ENCODE results near the gene ACOX3.

Gene ACOX3

DNA sequence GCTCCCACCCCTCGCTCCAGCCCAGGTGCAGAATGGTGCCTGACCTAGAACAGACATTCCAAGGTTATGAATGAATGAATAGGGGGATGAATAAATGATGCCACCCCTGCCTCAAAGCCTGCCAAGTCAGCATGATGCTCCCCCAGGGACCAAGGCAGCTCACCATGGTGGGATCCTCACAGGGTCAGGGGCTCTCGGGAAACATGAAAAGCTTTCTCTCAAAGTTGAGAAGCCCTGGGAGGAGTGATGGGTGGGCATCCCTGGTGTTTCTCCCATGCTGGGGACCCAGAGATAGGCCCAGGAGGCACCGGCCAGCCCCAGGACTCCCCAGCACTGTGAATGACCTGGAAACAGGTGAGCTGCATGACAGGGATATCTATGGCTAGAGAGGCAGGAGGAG is 112.1 kb downstream of the ACOX3 start:
- ATAC-seq (no peak), DNase-seq (no peak)
- no peak overlapping the region for H3K27ac Mint-ChIP-seq
- H3K4me3 Mint-ChIP-seq = no peak overlapping the region
- no peaks in the 10 kb centered on the region for H3K27me3 Mint-ChIP-seq
- H3K36me3 Mint-ChIP-seq (ENCODE audit: low read depth) = no peaks in the 10 kb centered on the region
- no peaks in the 10 kb centered on the region for H3K4me1 Mint-ChIP-seq
- H3K9me3 Mint-ChIP-seq = no peaks in the 10 kb centered on the region

DNA sequence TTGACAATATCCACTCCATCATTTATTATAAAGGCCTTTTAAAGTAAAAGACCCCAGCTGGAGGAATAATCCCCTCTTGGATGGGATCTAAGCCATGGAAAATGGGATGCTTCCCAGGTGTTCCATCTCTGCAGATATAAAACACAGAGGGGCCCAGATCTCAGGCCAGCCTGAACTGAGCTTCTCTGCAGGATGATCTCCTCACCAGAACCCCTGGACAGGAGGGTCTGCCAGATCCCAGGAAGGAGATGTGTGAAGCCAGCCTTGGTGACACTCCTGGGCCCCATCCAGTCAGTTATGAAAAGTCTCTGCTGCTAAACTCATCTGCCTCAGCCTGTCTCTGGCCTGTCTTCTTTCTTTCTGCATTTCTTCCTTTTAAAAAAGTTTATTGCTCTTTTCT is 114.3 kb downstream of the ACOX3 start:
- Mint-ChIP-seq H3K4me1 (no peaks in the 10 kb centered on the region), H3K36me3 (ENCODE audit: low read depth) (no peaks in the 10 kb centered on the region), H3K9me3 (no peaks in the 10 kb centered on the region), H3K4me3 (no peak overlapping the region), H3K27me3 (no peaks in the 10 kb centered on the region), H3K27ac (no peak overlapping the region)
- DNase-seq (no peak), ATAC-seq (no peak)

DNA sequence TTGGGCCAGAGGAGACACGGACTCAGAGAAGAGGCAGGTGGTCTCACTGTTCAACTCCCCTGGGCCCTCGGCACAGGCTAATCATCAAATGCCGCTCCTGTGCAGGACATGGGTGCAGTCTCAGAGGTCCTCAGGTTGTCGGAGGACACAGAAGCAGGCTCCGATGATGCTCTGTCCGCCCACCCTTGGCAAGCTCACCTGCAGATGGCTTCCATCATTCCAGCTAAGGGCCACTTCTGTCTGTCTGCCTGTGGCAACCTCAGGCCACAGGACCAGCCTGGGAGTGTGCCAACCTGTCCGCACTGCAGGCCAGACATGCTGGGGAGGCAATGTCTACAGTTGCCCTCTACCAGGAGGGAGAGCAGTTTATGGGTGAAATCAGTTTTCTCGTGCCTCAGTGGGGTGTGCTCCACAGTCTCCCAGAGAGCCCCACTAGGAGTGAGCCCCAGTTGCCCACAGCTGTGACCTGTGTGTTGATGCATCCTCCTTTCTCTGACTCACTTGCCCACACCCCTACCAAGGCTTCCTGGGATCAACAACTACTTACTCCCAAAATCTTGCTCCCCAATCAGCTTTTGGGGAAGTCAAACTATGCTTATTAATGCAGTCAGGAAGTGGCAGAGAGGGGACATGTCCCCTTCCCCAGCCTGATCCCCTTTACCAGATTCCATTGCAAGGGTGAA is 115.1 kb downstream of the ACOX3 start:
- no peak overlapping the region for H3K4me3 Mint-ChIP-seq
- no peaks in the 10 kb centered on the region for H3K9me3 Mint-ChIP-seq
- H3K27me3 Mint-ChIP-seq = no peaks in the 10 kb centered on the region
- H3K27ac Mint-ChIP-seq = no peak overlapping the region
- H3K36me3 Mint-ChIP-seq (ENCODE audit: low read depth) = no peaks in the 10 kb centered on the region
- ATAC-seq (no peak), DNase-seq (no peak)
- no peaks in the 10 kb centered on the region for H3K4me1 Mint-ChIP-seq

DNA sequence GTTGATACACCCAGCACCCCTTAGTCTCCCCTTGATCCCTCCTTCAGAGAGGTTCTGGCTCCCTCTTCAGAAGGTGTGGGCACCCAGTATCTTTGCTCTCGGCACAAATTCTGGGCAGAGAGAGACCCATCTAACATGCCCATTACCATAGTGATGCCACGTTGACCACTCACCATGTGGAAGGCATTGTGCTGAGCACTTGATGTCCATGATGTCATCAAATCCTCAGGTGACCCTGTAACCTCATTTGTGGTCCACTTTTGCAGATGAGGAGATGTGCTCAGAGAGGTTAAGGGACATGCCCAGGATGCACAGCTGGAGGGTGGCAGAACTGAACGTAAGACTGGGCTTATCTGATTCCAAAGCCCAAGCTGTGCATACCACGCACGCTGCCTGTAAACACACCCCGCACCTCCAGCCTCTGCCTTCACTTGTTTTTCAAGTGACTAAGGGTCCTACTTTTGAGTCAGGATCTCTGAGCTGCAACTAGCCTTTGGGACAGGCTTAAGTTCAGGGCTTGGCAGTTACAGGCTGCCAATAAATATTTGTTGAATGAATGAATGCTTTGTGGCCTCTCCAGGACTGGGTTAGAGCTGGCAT is 115.8 kb downstream of the ACOX3 start:
- no peak overlapping the region for H3K4me3 Mint-ChIP-seq
- DNase-seq (no peak), ATAC-seq (no peak)
- no peaks in the 10 kb centered on the region for H3K9me3 Mint-ChIP-seq
- no peaks in the 10 kb centered on the region for H3K4me1 Mint-ChIP-seq
- H3K27ac Mint-ChIP-seq = no peak overlapping the region
- no peaks in the 10 kb centered on the region for H3K36me3 Mint-ChIP-seq (ENCODE audit: low read depth)
- H3K27me3 Mint-ChIP-seq = no peaks in the 10 kb centered on the region

DNA sequence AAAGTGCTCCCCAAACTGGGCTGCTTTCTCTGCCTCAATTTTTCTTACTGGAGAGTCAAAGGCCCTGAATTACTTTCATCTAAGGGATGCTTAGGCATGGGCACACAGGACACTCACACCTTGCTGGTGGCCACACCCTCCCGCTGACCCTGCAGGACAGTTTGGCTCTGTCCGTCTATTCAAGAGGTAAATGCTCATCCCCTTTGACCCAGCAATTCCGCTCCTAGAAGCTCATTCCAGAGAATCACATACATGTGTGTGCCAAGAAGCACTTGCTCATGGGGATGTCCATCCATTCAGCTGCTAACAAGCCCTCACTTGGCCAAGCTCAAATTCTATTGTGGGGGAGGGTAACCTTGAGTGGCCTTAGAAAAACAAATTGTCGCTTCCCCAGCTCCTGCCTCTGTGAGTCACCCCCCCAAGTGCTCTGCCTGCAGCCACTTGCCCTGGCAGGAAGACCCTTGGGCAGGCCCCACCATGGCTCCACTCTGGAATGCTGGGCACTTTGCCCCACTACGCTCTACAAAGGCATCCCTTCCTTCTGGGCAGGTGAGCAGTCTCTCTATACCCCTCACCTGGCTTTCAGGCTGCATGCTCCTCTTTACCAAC is 116.5 kb downstream of the ACOX3 start:
- Mint-ChIP-seq H3K9me3 (no peaks in the 10 kb centered on the region), H3K36me3 (ENCODE audit: low read depth) (no peaks in the 10 kb centered on the region), H3K4me3 (no peak overlapping the region), H3K4me1 (no peaks in the 10 kb centered on the region), H3K27ac (no peak overlapping the region), H3K27me3 (no peaks in the 10 kb centered on the region)
- no peak for ATAC-seq
- no peak for DNase-seq

DNA sequence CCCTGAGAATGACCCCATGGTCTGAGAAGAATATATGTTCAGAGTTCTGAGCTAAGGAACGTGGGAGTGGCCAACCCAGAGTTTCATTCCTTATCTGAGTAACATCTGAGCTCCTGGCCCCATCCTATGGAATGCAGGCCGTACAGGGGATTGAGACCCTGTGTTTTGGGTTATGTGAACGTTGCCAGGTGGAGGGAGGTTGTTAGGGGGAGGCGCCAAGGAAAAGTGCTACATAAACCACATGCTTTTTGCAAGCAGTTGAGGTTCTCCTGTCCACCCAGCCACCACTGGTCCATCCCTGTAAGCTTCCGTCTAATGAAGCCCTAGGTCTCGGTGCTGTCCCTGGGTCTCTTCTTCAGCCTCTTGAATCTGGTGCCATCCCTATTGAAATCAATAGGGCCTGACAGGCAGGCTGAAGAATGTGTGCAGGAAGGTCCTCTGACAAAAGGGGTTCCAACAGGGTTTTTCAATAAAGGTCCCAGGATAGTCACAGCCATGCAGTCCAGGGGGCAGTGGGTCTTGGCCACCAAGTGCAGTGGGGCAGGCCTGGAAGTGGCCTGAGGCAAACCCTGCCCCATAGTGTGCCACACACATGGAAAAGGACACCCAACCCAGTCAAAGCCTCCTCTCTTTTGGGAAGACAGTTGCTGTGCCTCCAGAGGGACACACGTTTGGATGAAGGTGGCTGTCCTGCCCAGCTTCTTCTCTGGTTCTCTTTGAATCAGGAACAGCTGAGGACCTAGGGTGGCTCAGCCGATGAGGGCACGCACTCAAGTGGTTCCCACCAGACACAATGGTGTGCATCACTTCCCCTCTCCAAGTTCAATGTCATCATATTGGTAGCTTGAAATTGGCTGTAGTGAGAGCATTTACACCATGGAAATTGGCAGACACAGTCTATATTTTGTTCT is 117.5 kb downstream of the ACOX3 start:
- no peaks in the 10 kb centered on the region for H3K27me3 Mint-ChIP-seq
- ATAC-seq (no peak), DNase-seq (no peak)
- H3K27ac Mint-ChIP-seq = no peak overlapping the region
- H3K4me1 Mint-ChIP-seq = no peaks in the 10 kb centered on the region
- H3K36me3 Mint-ChIP-seq (ENCODE audit: low read depth) = no peaks in the 10 kb centered on the region
- no peaks in the 10 kb centered on the region for H3K9me3 Mint-ChIP-seq
- no peak overlapping the region for H3K4me3 Mint-ChIP-seq

DNA sequence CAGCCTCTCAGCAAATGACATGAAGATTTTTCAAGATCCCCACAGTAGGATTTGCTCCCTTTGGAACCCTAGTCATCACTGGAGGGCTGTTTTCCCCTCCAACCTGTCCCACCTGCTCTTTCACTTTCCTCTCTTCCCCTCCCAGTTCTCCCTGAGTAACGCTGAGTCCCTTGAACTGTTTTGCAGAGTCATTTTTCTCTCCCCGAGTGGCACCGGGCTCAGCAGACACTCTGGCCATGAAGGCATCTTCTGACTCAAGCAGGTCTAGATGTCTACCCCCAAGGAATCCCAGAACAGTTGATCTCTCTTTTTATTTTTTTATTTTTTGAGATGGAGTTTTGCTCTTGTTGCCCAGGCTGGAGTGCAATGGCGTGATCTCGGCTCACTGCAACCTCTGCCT is 118.8 kb downstream of the ACOX3 start:
- no peaks in the 10 kb centered on the region for H3K36me3 Mint-ChIP-seq (ENCODE audit: low read depth)
- DNase-seq (no peak), ATAC-seq (no peak)
- no peak overlapping the region for H3K27ac Mint-ChIP-seq
- H3K9me3 Mint-ChIP-seq = no peaks in the 10 kb centered on the region
- H3K4me1 Mint-ChIP-seq = no peaks in the 10 kb centered on the region
- no peaks in the 10 kb centered on the region for H3K27me3 Mint-ChIP-seq
- no peak overlapping the region for H3K4me3 Mint-ChIP-seq

DNA sequence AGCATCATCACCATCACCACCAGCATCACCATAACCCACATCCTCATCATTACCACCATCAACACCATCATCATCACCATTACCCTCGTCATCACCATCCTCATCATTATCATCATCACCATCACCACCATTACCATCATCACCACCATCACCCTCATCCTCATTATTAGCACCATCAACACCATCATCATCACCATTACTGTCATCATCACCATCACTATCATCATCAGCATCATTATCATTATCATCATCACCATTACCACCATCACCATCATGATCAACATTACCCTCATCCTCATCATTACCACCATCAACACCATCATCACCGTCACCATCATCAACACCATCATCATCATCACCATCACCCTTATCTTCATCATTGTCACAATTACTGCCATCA is 119.3 kb downstream of the ACOX3 start:
- Mint-ChIP-seq H3K4me3 (no peak overlapping the region), H3K27me3 (no peaks in the 10 kb centered on the region), H3K36me3 (ENCODE audit: low read depth) (no peaks in the 10 kb centered on the region), H3K27ac (no peak overlapping the region), H3K9me3 (no peaks in the 10 kb centered on the region), H3K4me1 (no peaks in the 10 kb centered on the region)
- ATAC-seq (no peak), DNase-seq (no peak)

DNA sequence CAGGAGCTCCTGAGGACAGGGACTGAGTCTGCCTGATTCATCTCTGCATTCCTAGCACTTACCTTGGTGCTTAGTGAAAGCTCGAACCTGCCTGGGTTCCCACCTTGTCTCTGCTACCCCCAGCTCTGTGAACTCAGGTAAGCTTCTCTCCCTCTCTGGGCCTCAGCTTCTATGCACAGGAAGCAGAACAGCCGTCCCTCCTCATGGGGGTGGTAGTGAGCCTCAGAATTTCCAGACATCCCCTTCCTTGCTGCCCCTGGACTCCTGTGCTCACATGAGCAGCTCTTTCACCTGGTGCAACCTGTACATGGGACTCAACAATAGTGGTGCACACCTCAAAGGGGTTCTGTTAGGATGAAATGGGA is 120.2 kb downstream of the ACOX3 start:
- ATAC-seq (no peak), DNase-seq (no peak)
- H3K4me3 Mint-ChIP-seq = no peak overlapping the region
- no peaks in the 10 kb centered on the region for H3K9me3 Mint-ChIP-seq
- H3K27me3 Mint-ChIP-seq = no peaks in the 10 kb centered on the region
- no peaks in the 10 kb centered on the region for H3K4me1 Mint-ChIP-seq
- H3K27ac Mint-ChIP-seq = no peak overlapping the region
- no peaks in the 10 kb centered on the region for H3K36me3 Mint-ChIP-seq (ENCODE audit: low read depth)

DNA sequence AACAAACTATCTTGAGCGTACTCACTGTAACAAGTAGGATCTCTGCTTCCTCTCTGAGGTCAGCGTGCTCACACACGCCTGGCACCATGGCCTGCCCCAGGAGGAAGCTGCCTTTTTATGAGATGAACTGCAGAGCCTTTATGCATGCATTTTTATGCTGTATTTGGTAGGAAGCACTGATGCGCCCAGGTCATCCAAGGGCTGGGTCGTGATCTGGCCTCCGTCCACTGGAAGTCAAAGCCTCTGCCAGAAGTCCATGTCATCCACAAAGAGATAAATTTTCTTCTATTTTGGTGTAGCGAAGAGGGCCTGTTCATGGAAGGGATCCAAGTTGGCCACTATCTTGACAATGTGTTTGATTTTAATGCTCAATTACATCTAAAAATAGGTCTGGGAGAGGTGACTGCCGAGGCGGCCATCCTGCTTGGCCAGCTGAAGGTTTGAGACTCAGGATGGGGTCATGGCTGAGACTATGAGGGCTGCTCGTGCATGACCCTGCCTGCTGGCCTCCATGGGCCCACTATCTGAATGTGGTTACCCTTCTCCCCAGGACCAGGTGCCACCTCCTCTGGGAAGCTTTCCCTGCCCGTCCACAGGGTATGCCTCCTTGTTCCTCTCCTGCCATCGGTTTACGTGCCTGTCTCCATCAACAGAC is 120.7 kb downstream of the ACOX3 start:
- no peak for DNase-seq
- Mint-ChIP-seq H3K4me3 (no peak overlapping the region), H3K36me3 (ENCODE audit: low read depth) (no peaks in the 10 kb centered on the region), H3K27me3 (no peaks in the 10 kb centered on the region), H3K9me3 (no peaks in the 10 kb centered on the region), H3K4me1 (no peaks in the 10 kb centered on the region), H3K27ac (no peak overlapping the region)
- ATAC-seq = no peak

DNA sequence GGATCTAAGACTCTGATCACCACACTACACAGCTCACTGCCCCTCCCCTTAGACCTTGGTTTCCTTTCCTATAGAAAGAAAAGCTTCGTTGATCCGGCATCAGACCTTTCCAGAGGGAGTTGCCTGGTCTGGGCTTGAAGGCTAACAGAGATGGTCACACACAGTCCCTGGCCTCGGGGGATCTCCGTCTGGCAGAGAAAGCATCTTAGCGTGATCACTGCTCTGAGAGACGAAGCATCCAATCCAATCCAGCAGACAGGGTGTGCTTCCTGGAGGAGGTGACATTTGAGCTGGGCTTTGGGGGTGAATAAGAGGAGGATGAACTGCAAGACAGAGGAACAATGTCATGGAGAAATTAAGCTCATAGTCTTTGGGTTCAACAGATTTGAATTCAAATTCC is 121.5 kb downstream of the ACOX3 start:
- no peaks in the 10 kb centered on the region for H3K9me3 Mint-ChIP-seq
- H3K4me1 Mint-ChIP-seq = no peaks in the 10 kb centered on the region
- H3K36me3 Mint-ChIP-seq (ENCODE audit: low read depth) = no peaks in the 10 kb centered on the region
- H3K4me3 Mint-ChIP-seq = no peak overlapping the region
- H3K27me3 Mint-ChIP-seq = no peaks in the 10 kb centered on the region
- no peak for ATAC-seq
- no peak overlapping the region for H3K27ac Mint-ChIP-seq
- DNase-seq = no peak

DNA sequence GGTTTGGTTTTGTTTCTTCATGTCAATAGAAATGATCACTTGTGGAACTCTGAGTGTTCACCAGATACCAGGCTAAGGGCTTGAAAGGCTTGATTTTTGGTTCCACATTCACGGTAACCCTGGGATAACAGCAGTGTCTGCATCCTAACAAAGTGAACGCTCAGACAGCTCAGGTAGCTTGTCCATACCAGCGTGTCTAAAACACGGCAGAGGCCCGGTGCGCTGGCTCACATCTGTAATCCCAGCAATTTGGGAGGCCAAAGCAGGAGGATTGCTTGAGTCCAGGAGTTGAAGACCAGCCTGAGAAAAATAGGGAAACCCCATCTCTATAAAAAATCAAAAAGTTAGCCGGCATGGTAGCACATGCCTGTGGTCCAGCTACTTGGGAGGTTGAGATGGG is 122.0 kb downstream of the ACOX3 start:
- H3K27ac Mint-ChIP-seq = no peak overlapping the region
- ATAC-seq (no peak), DNase-seq (no peak)
- H3K4me3 Mint-ChIP-seq = no peak overlapping the region
- H3K4me1 Mint-ChIP-seq = no peaks in the 10 kb centered on the region
- peaks cover 4% of the 10 kb centered on the region for H3K9me3 Mint-ChIP-seq
- no peaks in the 10 kb centered on the region for H3K27me3 Mint-ChIP-seq
- no peaks in the 10 kb centered on the region for H3K36me3 Mint-ChIP-seq (ENCODE audit: low read depth)

DNA sequence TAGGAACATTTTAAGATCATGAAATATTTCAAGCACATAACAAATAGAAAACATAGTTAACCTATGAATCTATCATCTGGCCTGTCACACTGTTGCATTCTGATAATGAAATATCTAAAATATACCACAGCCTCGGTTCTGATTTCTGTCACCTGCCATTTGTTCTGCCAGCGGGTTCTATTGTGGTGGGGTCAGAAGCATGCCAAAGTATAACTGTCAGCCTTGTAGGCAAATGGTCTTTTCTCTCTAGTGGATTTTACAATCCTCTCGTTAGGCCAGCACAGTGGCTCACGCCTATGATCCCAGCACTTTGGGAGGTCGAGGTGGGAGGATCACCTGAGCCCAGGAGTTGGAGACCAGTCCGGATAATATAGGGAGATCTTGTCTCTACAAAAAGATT is 123.0 kb downstream of the ACOX3 start:
- DNase-seq = no peak
- Mint-ChIP-seq H3K9me3 (peaks cover 4% of the 10 kb centered on the region), H3K36me3 (ENCODE audit: low read depth) (no peaks in the 10 kb centered on the region), H3K4me1 (no peaks in the 10 kb centered on the region), H3K27me3 (no peaks in the 10 kb centered on the region), H3K27ac (no peak overlapping the region), H3K4me3 (no peak overlapping the region)
- ATAC-seq = no peak

DNA sequence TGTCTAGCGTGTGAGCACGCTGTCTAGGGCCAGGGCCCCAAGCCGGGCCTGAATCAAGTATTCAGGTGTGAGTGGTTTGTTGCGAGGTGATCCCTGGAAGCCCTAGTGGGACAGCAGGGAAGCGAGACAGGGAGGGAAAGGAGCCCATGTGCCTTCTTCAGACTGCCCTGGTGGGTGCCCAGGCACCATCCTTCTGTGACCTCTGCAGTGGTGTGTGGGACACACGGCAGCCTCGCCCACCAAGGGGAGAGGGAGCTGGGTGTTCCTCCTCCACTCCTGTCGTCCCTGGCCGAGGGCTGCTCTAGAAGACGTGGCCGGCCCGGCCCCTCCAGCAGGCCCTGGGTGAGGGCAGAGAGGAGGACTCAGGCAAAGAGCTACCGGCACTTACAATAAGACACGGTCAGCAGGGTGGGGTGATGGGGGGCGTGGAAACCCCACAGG is 123.6 kb downstream of the ACOX3 start:
- no peak overlapping the region for H3K4me3 Mint-ChIP-seq
- no peak overlapping the region for H3K27ac Mint-ChIP-seq
- DNase-seq = no peak
- H3K4me1 Mint-ChIP-seq = no peaks in the 10 kb centered on the region
- peaks cover 4% of the 10 kb centered on the region for H3K9me3 Mint-ChIP-seq
- no peaks in the 10 kb centered on the region for H3K36me3 Mint-ChIP-seq (ENCODE audit: low read depth)
- ATAC-seq = peak; percentile 7
- H3K27me3 Mint-ChIP-seq = no peaks in the 10 kb centered on the region
